GM13976 (cell line): ENCODE measurements around the gene DENND10.
"Not testable (repeated sequence)": the region's sequence is repeated elsewhere in the genome, so short reads cannot be mapped to it uniquely, and the experiment has no call there.

ENCODE experiments used
- DNase-seq: peaks from one replicate; pipeline ENCODE4 v3.0.0; 2012; ENCODE audit warnings: low spot score
- CTCF ChIP-seq: IDR thresholded peaks from 2 replicates; pipeline ENCODE4 v1.5.1; 2012; ENCODE audit warnings: borderline replicate concordance, mild to moderate bottlenecking; ENCODE audit not compliant: insufficient read depth; ENCODE audit errors: extremely low read depth, missing control alignments, control extremely low read depth
- in situ Hi-C: fragments of 300-500 bp; cut with MboI; formaldehyde crosslinking; loops from one replicate; pipeline ENCODE4 v1.12.0; 2022; ENCODE audit warnings: low sequenced_read_pairs, mixed read lengths, inconsistent platforms; ENCODE audit not compliant: unreplicated experiment

DENND10 gene

GRCh38 chr10:119084896-119085295, 19.0 kb upstream of the DENND10 start:
- no peak for TF ChIP-seq CTCF
- in situ Hi-C loops: no loop called here
- no peak for DNase-seq

- in situ Hi-C loops: no loop called here
Observed at GRCh38 chr10:119087271-119087882, 16.5 kb upstream of the DENND10 start.

GRCh38 chr10:119090026-119090795, 13.7 kb upstream of the DENND10 start:
- in situ Hi-C loops: no loop called here
- no peak for DNase-seq
- TF ChIP-seq CTCF: no peak

More at GRCh38 chr10:119087271-119087882, 16.5 kb upstream of the DENND10 start:
- TF ChIP-seq CTCF: no peak
- DNase-seq: no peak

- in situ Hi-C loops: no loop called here
- DNase-seq: no peak
- no peak for TF ChIP-seq CTCF
Observed at GRCh38 chr10:119090968-119091367, 12.9 kb upstream of the DENND10 start.

- no peak for DNase-seq
- in situ Hi-C loops: no loop called here
- TF ChIP-seq CTCF: no peak
Observed at GRCh38 chr10:119095640-119096039, 8.3 kb upstream of the DENND10 start.

GRCh38 chr10:119096641-119097415, 7.1 kb upstream of the DENND10 start:
- DNase-seq, in situ Hi-C loops: not testable (repeated sequence)
